Measurements from ENCODE around the gene NOD1.

- no peak for TF ChIP-seq POLR2AphosphoS5 (IDR thresholded peaks at IDR 0.05; ENCODE audit: low read depth, low read length)
- TF ChIP-seq, protein P1, sequence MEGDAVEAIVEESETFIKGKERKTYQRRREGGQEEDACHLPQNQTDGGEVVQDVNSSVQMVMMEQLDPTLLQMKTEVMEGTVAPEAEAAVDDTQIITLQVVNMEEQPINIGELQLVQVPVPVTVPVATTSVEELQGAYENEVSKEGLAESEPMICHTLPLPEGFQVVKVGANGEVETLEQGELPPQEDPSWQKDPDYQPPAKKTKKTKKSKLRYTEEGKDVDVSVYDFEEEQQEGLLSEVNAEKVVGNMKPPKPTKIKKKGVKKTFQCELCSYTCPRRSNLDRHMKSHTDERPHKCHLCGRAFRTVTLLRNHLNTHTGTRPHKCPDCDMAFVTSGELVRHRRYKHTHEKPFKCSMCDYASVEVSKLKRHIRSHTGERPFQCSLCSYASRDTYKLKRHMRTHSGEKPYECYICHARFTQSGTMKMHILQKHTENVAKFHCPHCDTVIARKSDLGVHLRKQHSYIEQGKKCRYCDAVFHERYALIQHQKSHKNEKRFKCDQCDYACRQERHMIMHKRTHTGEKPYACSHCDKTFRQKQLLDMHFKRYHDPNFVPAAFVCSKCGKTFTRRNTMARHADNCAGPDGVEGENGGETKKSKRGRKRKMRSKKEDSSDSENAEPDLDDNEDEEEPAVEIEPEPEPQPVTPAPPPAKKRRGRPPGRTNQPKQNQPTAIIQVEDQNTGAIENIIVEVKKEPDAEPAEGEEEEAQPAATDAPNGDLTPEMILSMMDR (IDR thresholded peaks at IDR 0.05): no peak
- TF ChIP-seq REST (IDR thresholded peaks at IDR 0.05; ENCODE audit: insufficient read depth in 1 of 2, low read depth in 2 of 2, low read length in 1 of 2): no peak
Measured at GRCh38 chr7:30515761-30516160, 37.2 kb upstream of the NOD1 start.
